HepG2 (cell line): ENCODE data around the gene TMEM14A. TPM values are rescaled to one million over a fixed set of nuclear protein-coding genes. Genes with fewer than 3 reads are reported as not detected.

Experiments
- ATAC-seq: fragments of 200-7000 bp; cut with Tn5 transposase; 3 replicates; pipeline ENCODE4 v1.9.1; 2020; ENCODE audit warnings: mild to moderate bottlenecking, moderate library complexity
- BruUV-seq: library from RNA; stranded (reverse); fragments of 400-500 nt; replicated peaks from 2 replicates; lab custom pipeline; 2021; lab: Mats Ljungman, UMichigan
- CTCF ChIA-PET: fragments of 300-600 bp; formaldehyde crosslinking; extraction: SDS; loops from one replicate; lab custom pipeline; 2021; ENCODE audit warnings: low total read pairs, inconsistent platforms, low intra/inter-chr PET ratio; lab: Yijun Ruan, JAX
- POLR2A ChIA-PET: fragments of 350-600 bp; sonication (Branson Sonifier 250); formaldehyde crosslinking; loops from one replicate; lab custom pipeline; 2020; ENCODE audit warnings: antibody characterized with exemption, inconsistent platforms; lab: Yijun Ruan, JAX
- DNase-seq: peaks from one replicate; pipeline ENCODE4 v3.0.0-alpha.2; 2015; ENCODE audit warnings: low spot score
- FAIRE-seq: peaks from 3 replicates; lab custom pipeline; 2011; peaks lifted over from hg19 to GRCh38; lab: Jason Lieb, UNC
- H2AFZ ChIP-seq: one replicate; pipeline ENCODE4 v1.6.1; 2011; ENCODE audit warnings: low read length, inconsistent platforms
- H3K27ac ChIP-seq: fragments of 300-600 bp; 3 replicates; pipeline ENCODE4 v1.8.0; 2011; ENCODE audit warnings: mixed run types, mild to moderate bottlenecking, mixed read lengths, low read length, inconsistent platforms; ENCODE audit not compliant: insufficient read depth; ENCODE audit errors: extremely low read length
- H3K27me3 ChIP-seq, 2 experiments: fragments of 200-600 bp in 1 of 2; 2 replicates in 1 of 2; 3 replicates in 1 of 2; pipeline versions ENCODE4 v1.6.0 to v1.8.0; 2011; ENCODE audit warnings: low read length in 2 of 2, mild to moderate bottlenecking in 2 of 2, moderate library complexity in 2 of 2, inconsistent platforms in 1 of 2; ENCODE audit not compliant: insufficient read depth in 2 of 2, control insufficient read depth in 1 of 2
- H3K36me3 ChIP-seq, 2 experiments: fragments of 200-600 bp in 1 of 2; replicated peaks in 1 of 2; 2 replicates in 1 of 2; 3 replicates in 1 of 2; pipeline versions ENCODE4 v1.5.1 to v1.8.0; 2011; ENCODE audit warnings: low read length in 2 of 2, inconsistent platforms in 1 of 2; ENCODE audit not compliant: insufficient read depth in 2 of 2, control insufficient read depth in 1 of 2
- H3K4me1 ChIP-seq: 2 replicates; pipeline ENCODE4 v1.5.1; 2012; ENCODE audit warnings: low read length, inconsistent platforms; ENCODE audit not compliant: insufficient read depth
- H3K4me2 ChIP-seq: 2 replicates; pipeline ENCODE4 v1.6.0; 2011; ENCODE audit warnings: low read depth, low read length, inconsistent platforms
- H3K4me3 ChIP-seq, 3 experiments: fragments of 200-600 bp in 1 of 3; sonication (generic), shearing (Covaris generic) in 1 of 3; replicated peaks in 1 of 3; 2 replicates each; pipeline ENCODE4 v1.5.1; 2011 to 2016; ENCODE audit warnings: low read length in 3 of 3, inconsistent platforms in 2 of 3, low read depth in 2 of 3, mild to moderate bottlenecking in 2 of 3, control low read depth in 1 of 3, mixed read lengths in 1 of 3; ENCODE audit not compliant: insufficient read depth in 1 of 3
- H3K79me2 ChIP-seq: one replicate; pipeline ENCODE4 v1.6.1; 2011; ENCODE audit warnings: low read length, inconsistent platforms; ENCODE audit not compliant: insufficient read depth
- H3K9ac ChIP-seq: 2 replicates; pipeline ENCODE4 v1.6.0; 2011; ENCODE audit warnings: mild to moderate bottlenecking, low read depth, low read length, inconsistent platforms; ENCODE audit not compliant: insufficient read depth
- H3K9me3 ChIP-seq: 2 replicates; pipeline ENCODE4 v1.5.1; 2012; ENCODE audit warnings: mild to moderate bottlenecking, low read length
- H4K20me1 ChIP-seq: 2 replicates; pipeline ENCODE4 v1.6.0; 2011; ENCODE audit warnings: inconsistent platforms, mild to moderate bottlenecking, low read length, moderate library complexity; ENCODE audit not compliant: insufficient read depth
- FOXC1 ChIP-seq: sonication (generic); formaldehyde crosslinking; IDR thresholded peaks from 2 replicates; pipeline ENCODE4 v1.8.0; 2022; ENCODE audit warnings: mild to moderate bottlenecking, missing genetic modification reagents, borderline replicate concordance
- KDM6A ChIP-seq: IDR thresholded peaks from 2 replicates; pipeline ENCODE4 v1.6.1; 2016; ENCODE audit warnings: low read depth
- NFKBIZ ChIP-seq: IDR thresholded peaks from 2 replicates; pipeline ENCODE4 v1.6.1; 2018; ENCODE audit warnings: missing genetic modification reagents, missing compliant biosample characterization
- NR2F6 ChIP-seq, 2 experiments: IDR thresholded peaks; 2 replicates each; pipeline ENCODE4 v1.6.1; 2016; ENCODE audit warnings: antibody characterized with exemption in 1 of 2, mild to moderate bottlenecking in 1 of 2
- SMAD9 ChIP-seq: sonication (generic); formaldehyde crosslinking; IDR thresholded peaks from 2 replicates; pipeline ENCODE4 v1.5.1; 2020; ENCODE audit warnings: mild to moderate bottlenecking, missing genetic modification reagents
- SP1 ChIP-seq, 2 experiments: fragments of 450-650 bp in 1 of 2; sonication (generic) in 1 of 2; formaldehyde crosslinking in 1 of 2; IDR thresholded peaks; 2 replicates each; pipeline versions ENCODE4 v1.4.0 to v1.6.1; 2016 to 2020; ENCODE audit warnings: missing genetic modification reagents in 1 of 2
- SP4 ChIP-seq: sonication (generic); formaldehyde crosslinking; IDR thresholded peaks from 2 replicates; pipeline ENCODE4 v1.8.1; 2023; ENCODE audit warnings: mild to moderate bottlenecking, missing genetic modification reagents
- SRSF4 ChIP-seq: fragments of 200-400 bp; formaldehyde crosslinking; IDR thresholded peaks from one replicate; pipeline ENCODE4 v1.6.1; 2018; ENCODE audit warnings: mild to moderate bottlenecking, low read depth, low read length, moderate library complexity; ENCODE audit not compliant: poor library complexity, severe bottlenecking
- SUZ12 ChIP-seq: fragments of 150-350 bp; IDR thresholded peaks from 2 replicates; pipeline ENCODE4 v1.6.1; 2014; ENCODE audit warnings: low read depth, low read length
- THAP7 ChIP-seq: sonication (generic); formaldehyde crosslinking; IDR thresholded peaks from 2 replicates; pipeline ENCODE4 v1.8.1; 2023; ENCODE audit warnings: mild to moderate bottlenecking, missing genetic modification reagents
- ZFP1 ChIP-seq: IDR thresholded peaks from 2 replicates; pipeline ENCODE4 v1.6.1; 2016
- ZKSCAN5 ChIP-seq: sonication (generic); formaldehyde crosslinking; IDR thresholded peaks from 2 replicates; pipeline ENCODE4 v1.5.1; 2020; ENCODE audit warnings: mild to moderate bottlenecking, missing genetic modification reagents
- ZMAT3 ChIP-seq: sonication (generic); formaldehyde crosslinking; conservative IDR thresholded peaks from 2 replicates; pipeline ENCODE4 v1.7.0; 2021; ENCODE audit warnings: missing genetic modification reagents
- ZNF337 ChIP-seq: sonication (generic); formaldehyde crosslinking; IDR thresholded peaks from 2 replicates; pipeline ENCODE4 v1.5.1; 2020; ENCODE audit warnings: missing genetic modification reagents, low read depth, mild to moderate bottlenecking, borderline replicate concordance
- ZNF670 ChIP-seq: sonication (generic); formaldehyde crosslinking; IDR thresholded peaks from 2 replicates; pipeline ENCODE4 v1.8.0; 2022; ENCODE audit warnings: mild to moderate bottlenecking, missing genetic modification reagents, borderline replicate concordance
- ZNF749 ChIP-seq: sonication (generic); formaldehyde crosslinking; IDR thresholded peaks from 2 replicates; pipeline ENCODE4 v1.8.0; 2022; ENCODE audit warnings: mild to moderate bottlenecking, missing genetic modification reagents, moderate library complexity, borderline replicate concordance
- ZNF879 ChIP-seq: sonication (generic); formaldehyde crosslinking; IDR thresholded peaks from 2 replicates; pipeline ENCODE4 v1.8.1; 2023; ENCODE audit warnings: missing genetic modification reagents
- in situ Hi-C: cut with HindIII; loops from 2 replicates; pipeline ENCODE4 v1.10.0; 2017; ENCODE audit warnings: low pct_unique_long_range_greater_than_20kb; ENCODE audit not compliant: extremely low pct_ligation_motif_present
- intact Hi-C: fragments of 100-400 bp; cut with micrococcal nuclease; formaldehyde crosslinking; loops from one replicate; pipeline ENCODE4 v1.10.0; 2022; ENCODE audit not compliant: unreplicated experiment
- polyA plus RNA-seq, 8 experiments: library from polyadenylated mRNA; depleted of rRNA in 3 of 8; stranded (reverse) in 7 of 8; unstranded in 1 of 8; fragments of >200 nt; fragmentation: Illumina TruSeq in 4 of 8; extraction: Trizol in 4 of 8; gene quantifications; 2 replicates each; pipeline versions ENCODE4 v1.2.1 to v1.2.3, GENCODE V29; 2011 to 2016; ENCODE audit warnings: low read depth in 4 of 8, missing spikeins in 1 of 8, mixed read lengths in 1 of 8; ENCODE audit not compliant: insufficient read depth in 1 of 8
- total RNA-seq, 5 experiments: library from RNA; depleted of rRNA; stranded (reverse); fragments of >200 nt; fragmentation: Illumina TruSeq; extraction: Trizol; gene quantifications; 2 replicates each; pipeline ENCODE4 v1.2.3, GENCODE V29; 2016; ENCODE audit warnings: low read depth in 1 of 5
- TF ChIP-seq, protein P1 (sequence below): sonication (generic); formaldehyde crosslinking; conservative IDR thresholded peaks from 2 replicates; pipeline ENCODE4 v1.8.0; 2022; ENCODE audit warnings: low read depth, missing genetic modification reagents
- TF ChIP-seq, protein P2 (sequence below): sonication (generic); formaldehyde crosslinking; IDR thresholded peaks from 2 replicates; pipeline ENCODE4 v1.4.0; 2020; ENCODE audit warnings: low read depth, mild to moderate bottlenecking, missing genetic modification reagents
- TF ChIP-seq, protein P3 (sequence below): IDR thresholded peaks from 2 replicates; pipeline ENCODE4 v1.6.1; 2012; ENCODE audit warnings: low read depth, low read length, improper control_type of control experiment

Gene TMEM14A
- total and polyA plus RNA-seq, 2 of the 13 experiments (the other 11 are each of a cell fraction or from before 2014, with no cell fraction given) = 24.6 to 73.7 TPM

GRCh38 chr6:52653151-52653550, 17.8 kb upstream of the TMEM14A start:
- Histone ChIP-seq H3K4me3 (no peak overlapping the region), H3K79me2 (no peaks in the 10 kb centered on the region), H3K4me2 (no peak overlapping the region), H3K4me1 (peaks cover 31% of the 10 kb centered on the region), H4K20me1 (no peaks in the 10 kb centered on the region), H3K9ac (no peak overlapping the region), H3K9me3 (no peaks in the 10 kb centered on the region), H3K27me3 (peaks cover 0 to 18% of the 10 kb centered on the region in 2 experiments; a peak in 3 of 5 replicates), H2AFZ (no peak overlapping the region), H3K36me3 (no peaks in the 10 kb centered on the region), H3K27ac (no peak overlapping the region)
- no TSS peak for BruUV-seq
- in situ Hi-C loops (loop anchor here (25.0 kb wide), 1 partner anchor 491 kb away; no protein-coding TSS in a partner anchor), intact Hi-C loops (no loop called here)
- DNase-seq (no peak), FAIRE-seq (no peak), ATAC-seq (no peak)
- ChIA-PET CTCF (no interaction called here), POLR2A (no interaction called here)
- TF ChIP-seq THAP7 (CRISPR knock-in tag) = no peak
- no peak for TF ChIP-seq ZNF337 (CRISPR knock-in tag)
- no peak for TF ChIP-seq NFKBIZ (CRISPR knock-in tag)
- TF ChIP-seq ZMAT3 (CRISPR knock-in tag) = no peak
- TF ChIP-seq, protein P1, sequence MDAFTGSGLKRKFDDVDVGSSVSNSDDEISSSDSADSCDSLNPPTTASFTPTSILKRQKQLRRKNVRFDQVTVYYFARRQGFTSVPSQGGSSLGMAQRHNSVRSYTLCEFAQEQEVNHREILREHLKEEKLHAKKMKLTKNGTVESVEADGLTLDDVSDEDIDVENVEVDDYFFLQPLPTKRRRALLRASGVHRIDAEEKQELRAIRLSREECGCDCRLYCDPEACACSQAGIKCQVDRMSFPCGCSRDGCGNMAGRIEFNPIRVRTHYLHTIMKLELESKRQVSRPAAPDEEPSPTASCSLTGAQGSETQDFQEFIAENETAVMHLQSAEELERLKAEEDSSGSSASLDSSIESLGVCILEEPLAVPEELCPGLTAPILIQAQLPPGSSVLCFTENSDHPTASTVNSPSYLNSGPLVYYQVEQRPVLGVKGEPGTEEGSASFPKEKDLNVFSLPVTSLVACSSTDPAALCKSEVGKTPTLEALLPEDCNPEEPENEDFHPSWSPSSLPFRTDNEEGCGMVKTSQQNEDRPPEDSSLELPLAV = no peak
- no peak for TF ChIP-seq ZFP1 (CRISPR knock-in tag)
- no peak for TF ChIP-seq ZNF879 (CRISPR knock-in tag)
- no peak for TF ChIP-seq ZNF670 (CRISPR knock-in tag)
- TF ChIP-seq FOXC1 = no peak
- TF ChIP-seq SP1 (IDR thresholded peaks at IDR 0.05) = no peak
- no peak for TF ChIP-seq SP1 (CRISPR knock-in tag; IDR thresholded peaks at IDR 0.05)
- TF ChIP-seq SMAD9 (CRISPR knock-in tag) = no peak
- no peak for TF ChIP-seq SUZ12
- TF ChIP-seq NR2F6 (IDR thresholded peaks at IDR 0.05) = no peak
- TF ChIP-seq NR2F6 (CRISPR knock-in tag; IDR thresholded peaks at IDR 0.05) = no peak
- TF ChIP-seq ZKSCAN5 (CRISPR knock-in tag) = no peak
- TF ChIP-seq ZNF749 (CRISPR knock-in tag) = no peak
- TF ChIP-seq SP4 (CRISPR knock-in tag) = no peak
- no peak for TF ChIP-seq SRSF4
- no peak for TF ChIP-seq KDM6A (CRISPR knock-in tag)
- TF ChIP-seq, protein P2, sequence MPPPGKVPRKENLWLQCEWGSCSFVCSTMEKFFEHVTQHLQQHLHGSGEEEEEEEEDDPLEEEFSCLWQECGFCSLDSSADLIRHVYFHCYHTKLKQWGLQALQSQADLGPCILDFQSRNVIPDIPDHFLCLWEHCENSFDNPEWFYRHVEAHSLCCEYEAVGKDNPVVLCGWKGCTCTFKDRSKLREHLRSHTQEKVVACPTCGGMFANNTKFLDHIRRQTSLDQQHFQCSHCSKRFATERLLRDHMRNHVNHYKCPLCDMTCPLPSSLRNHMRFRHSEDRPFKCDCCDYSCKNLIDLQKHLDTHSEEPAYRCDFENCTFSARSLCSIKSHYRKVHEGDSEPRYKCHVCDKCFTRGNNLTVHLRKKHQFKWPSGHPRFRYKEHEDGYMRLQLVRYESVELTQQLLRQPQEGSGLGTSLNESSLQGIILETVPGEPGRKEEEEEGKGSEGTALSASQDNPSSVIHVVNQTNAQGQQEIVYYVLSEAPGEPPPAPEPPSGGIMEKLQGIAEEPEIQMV = no peak
- TF ChIP-seq, protein P3, sequence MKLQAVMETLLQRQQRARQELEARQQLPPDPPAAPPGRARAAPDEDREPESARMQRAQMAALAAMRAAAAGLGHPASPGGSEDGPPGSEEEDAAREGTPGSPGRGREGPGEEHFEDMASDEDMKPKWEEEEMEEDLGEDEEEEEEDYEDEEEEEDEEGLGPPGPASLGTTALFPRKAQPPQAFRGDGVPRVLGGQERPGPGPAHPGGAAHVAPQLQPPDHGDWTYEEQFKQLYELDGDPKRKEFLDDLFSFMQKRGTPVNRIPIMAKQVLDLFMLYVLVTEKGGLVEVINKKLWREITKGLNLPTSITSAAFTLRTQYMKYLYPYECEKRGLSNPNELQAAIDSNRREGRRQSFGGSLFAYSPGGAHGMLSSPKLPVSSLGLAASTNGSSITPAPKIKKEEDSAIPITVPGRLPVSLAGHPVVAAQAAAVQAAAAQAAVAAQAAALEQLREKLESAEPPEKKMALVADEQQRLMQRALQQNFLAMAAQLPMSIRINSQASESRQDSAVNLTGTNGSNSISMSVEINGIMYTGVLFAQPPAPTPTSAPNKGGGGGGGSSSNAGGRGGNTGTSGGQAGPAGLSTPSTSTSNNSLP = no peak
